Activated CD8-positive, alpha-beta memory T cell treated with anti-CD3 and anti-CD28 coated beads, Interleukin-2, amount 50 U/mL, for 1 hour (primary cell): ENCODE data around the gene MOB3B.
"Not testable (repeated sequence)": the region's sequence is repeated elsewhere in the genome, so short reads cannot be mapped to it uniquely, and the experiment has no call there.

Experiments
- DNase-seq: peaks from one replicate; pipeline ENCODE4 v3.0.0-alpha.2; 2020; ENCODE audit errors: extremely low read depth

Gene MOB3B

GRCh38 chr9:27423915-27424710 is 105.5 kb downstream of the MOB3B start:
- no peak for DNase-seq

- DNase-seq = no peak
These were observed 107.3 kb downstream of the MOB3B start for GRCh38 chr9:27422279-27422834.

DNA sequence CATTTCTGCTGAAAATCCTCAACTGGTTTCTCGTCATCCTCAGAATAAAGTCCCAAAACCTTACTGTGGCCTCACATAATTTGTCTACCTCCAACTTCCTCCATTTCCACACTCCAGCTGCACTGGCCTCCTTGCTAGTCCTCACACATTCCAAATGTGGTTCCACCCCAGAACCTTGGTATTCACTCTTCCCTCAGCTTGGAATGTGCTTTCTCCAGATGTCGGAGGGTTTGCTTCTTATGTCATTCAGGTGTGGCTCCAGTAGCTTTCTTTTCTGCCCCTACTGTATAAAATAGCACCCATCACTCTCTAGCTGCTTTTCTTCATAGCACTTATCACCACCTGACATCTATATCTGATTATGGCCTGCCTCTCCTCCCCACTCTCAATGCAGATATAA is 108.0 kb downstream of the MOB3B start:
- DNase-seq = no peak

- DNase-seq = not testable (repeated sequence)
These were observed 110.1 kb downstream of the MOB3B start for GRCh38 chr9:27419558-27419957.

DNA sequence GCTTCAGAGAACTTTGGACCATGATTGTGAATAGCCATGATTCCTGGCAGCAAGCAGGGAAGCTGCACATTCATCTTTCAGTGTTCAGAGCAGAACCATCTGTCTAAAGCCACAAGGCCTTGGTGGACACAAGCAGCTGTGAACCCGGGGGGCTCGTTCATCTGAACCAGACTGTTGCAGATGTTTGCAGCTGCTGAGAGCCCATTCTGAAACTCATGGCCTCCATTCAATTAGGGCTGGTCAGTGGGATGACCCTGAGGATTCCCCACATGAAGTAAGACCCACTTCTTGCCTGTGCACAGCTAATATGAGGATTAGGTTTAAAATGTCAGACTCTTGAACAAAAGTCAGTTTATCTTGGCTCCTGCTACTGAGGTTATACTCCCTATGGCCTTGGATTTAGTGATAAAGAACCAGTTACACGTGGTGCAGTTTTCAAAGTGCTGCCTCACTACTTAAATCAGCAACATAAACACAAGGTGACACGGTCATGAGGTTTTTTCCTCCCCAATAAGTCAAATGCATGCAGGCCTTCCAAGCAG is 115.3 kb downstream of the MOB3B start:
- DNase-seq = no peak

- no peak for DNase-seq
These were observed 115.9 kb downstream of the MOB3B start for GRCh38 chr9:27413511-27414219.

GRCh38 chr9:27412963-27413362 is 116.7 kb downstream of the MOB3B start:
- DNase-seq = no peak

DNA sequence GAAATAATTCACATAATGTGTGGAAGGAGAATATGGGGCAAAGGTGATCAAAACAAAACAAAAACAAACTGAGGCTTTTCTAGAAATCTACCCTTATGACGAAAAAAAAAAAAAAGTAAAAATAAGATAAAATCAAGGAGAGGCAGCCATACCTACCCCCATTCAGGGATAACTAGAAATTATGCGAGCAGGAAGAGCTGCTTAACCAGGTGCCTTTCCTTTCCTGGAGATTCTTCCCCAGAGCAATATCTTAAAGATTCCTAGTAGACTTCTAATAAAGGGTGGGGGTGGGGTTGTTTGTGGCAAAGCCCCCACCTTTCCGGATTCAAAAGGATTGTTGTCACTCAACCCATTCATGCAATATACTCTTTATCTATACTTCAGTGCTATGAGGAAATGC is 117.5 kb downstream of the MOB3B start:
- no peak for DNase-seq

DNA sequence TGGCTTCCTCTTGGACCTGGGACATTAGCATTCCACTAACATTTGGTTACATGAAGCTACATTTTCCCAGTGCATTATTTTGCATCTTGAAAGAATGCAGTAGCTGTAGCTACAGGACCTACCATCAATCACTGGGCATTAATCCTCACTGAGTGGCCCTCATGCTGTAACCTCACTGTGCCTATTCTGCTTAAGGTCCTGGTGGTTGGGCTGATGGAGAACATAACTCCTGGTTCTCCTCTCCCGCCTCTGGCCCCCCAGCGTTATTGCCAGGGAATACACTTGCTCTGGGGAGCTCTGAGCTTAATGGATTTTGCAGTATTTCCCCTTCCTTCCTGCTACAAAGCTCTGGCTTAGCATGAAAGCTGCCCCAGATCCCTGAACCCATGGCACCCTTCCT is 121.1 kb downstream of the MOB3B start:
- no peak for DNase-seq

DNA sequence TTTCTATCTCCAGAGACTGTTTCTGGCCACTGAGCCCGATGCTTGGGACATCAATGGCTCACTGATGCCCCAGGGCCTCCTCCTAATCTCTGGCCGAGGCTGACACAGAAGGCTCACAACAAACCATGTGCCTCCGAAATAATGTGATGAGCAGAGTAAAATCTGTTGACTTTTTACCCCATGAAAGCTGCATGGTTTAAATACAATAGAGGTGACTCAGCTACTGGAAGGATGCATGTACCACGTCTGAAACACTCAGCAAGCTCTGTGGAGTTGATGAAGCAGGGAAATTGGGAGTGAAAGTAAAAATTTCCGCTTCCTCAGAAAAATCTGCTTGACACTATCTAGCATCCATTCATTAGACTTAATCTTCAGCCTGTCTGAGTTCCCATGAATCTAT is 121.6 kb downstream of the MOB3B start:
- DNase-seq = no peak

- no peak for DNase-seq
These were observed 122.1 kb downstream of the MOB3B start for GRCh38 chr9:27407491-27407890.

DNA sequence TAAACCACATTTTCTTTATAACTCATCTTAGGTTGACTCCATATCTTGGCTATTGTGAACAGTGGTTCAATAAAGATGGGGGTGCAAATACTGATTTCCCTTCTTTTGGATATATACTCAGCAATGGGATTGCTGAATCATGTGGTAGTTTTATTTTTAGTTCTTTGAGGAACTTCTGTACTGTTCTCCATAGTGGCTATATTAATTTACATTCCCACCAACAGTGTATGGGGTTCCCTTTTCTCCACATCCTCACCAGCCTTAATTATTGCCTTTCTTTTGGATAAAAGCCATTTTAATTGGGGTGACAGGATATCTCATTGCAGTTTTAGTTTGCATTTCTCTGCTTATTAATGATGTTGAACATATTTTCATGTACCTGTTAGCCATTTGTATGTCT is 125.0 kb downstream of the MOB3B start:
- DNase-seq = no peak

- no peak for DNase-seq
These were observed 127.0 kb downstream of the MOB3B start for GRCh38 chr9:27402626-27403025.

- DNase-seq = no peak
These were observed 129.2 kb downstream of the MOB3B start for GRCh38 chr9:27400334-27400880.

DNA sequence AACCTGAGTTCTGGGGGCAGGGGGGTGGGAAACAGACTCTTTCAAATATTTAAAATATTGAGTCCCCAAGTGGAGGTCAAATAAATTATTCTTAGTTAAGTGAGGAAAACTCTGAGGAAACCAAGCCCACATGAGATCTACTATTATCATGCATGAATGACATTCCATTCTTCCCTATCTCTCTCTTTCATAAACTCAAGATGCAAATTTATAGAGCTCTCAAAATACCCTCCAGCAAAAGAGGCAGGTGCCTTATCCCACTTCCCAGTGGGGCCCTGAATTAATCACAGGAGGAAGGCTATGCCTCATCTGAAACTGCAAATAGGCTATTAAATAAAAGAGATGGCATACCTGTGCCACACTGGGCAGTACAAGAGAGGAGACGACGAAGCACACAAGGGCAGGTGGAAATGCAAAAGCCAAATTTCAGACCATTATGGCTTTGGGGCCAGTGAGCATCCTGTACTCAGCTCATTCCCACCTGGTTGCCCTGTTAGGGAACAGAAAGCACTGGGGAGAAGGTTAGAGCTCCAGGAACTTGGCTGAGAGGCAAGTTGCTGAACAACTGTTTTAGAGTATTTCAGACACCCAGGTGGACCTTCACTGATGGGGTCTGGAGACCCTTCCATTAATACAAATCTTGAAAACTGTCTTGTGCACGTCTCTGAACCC is 130.5 kb downstream of the MOB3B start:
- DNase-seq = no peak

- no peak for DNase-seq
These were observed 133.1 kb downstream of the MOB3B start for GRCh38 chr9:27396495-27396894.

GRCh38 chr9:27395484-27395921 is 134.1 kb downstream of the MOB3B start:
- no peak for DNase-seq

- no peak for DNase-seq
These were observed 134.8 kb downstream of the MOB3B start for GRCh38 chr9:27394826-27395201.

- DNase-seq = no peak
These were observed 135.3 kb downstream of the MOB3B start for GRCh38 chr9:27394154-27394825.

GRCh38 chr9:27393054-27393846 is 136.4 kb downstream of the MOB3B start:
- no peak for DNase-seq
